Measurements from ENCODE around the gene EMID1. TPM values are rescaled to one million over a fixed set of nuclear protein-coding genes. Genes with fewer than 3 reads are reported as not detected.

Gene EMID1
- total RNA-seq, 4 donors from 2014 or later = 0.68 to 53.9 (median 1.9) TPM; not detected in 1

DNA sequence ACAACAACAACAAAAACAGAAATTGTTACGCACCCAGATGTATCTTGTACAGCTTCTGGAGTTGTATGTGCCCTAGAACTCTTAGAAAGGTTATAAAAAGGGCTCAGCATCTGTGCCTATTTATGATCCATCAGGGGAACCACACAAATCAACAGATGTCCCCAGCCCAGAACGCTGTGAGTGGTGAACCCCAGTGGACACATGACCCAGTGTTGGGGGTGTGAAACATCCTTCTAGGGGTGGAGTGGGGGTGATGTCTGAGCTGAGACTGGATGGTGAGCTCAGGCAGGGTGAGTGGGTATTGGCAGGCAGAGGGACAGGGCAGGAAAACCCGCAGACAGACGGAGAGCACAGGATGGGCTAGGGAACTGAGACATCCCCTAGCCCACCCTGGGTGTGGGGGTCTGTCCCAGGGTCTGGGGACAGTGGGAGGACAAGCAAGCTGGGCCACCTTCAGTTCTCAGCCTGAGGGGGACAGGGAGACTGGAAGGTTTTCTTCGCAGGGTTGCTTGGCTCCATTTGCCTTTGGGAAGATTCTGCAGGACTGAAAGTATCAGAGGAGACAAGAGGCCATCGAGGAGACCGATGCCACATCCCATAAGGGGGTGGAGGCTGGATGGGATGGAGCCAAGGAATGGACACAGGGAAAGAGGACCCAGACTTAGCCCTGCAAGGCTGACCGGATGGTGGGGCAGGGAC, 5.8 kb upstream of the EMID1 start:
- WGBS, 2 donors (ENCODE audit: low coverage in 1 of 2) = 60 to 80% methylated on average over 2 to 8 of the region's 8 CpGs
- intact Hi-C loops (cut with DNase I; ENCODE audit: low total_unique reads) (no loop called here), in situ Hi-C loops (cut with MboI; ENCODE audit: low pct_ligation_motif_present in 1 of 4, low pct_unique_long_range_greater_than_20kb in 1 of 4, low sequenced_read_pairs in 3 of 4) (no loop called here)
- H3K4me3 ChIP-seq = no peak overlapping the region
- H3K4me1 ChIP-seq = peaks cover 0 to 14% (median 5%) of the 10 kb centered on the region in 4 donors
- no peak overlapping the region for H3K27ac ChIP-seq
- TF ChIP-seq, protein P1, sequence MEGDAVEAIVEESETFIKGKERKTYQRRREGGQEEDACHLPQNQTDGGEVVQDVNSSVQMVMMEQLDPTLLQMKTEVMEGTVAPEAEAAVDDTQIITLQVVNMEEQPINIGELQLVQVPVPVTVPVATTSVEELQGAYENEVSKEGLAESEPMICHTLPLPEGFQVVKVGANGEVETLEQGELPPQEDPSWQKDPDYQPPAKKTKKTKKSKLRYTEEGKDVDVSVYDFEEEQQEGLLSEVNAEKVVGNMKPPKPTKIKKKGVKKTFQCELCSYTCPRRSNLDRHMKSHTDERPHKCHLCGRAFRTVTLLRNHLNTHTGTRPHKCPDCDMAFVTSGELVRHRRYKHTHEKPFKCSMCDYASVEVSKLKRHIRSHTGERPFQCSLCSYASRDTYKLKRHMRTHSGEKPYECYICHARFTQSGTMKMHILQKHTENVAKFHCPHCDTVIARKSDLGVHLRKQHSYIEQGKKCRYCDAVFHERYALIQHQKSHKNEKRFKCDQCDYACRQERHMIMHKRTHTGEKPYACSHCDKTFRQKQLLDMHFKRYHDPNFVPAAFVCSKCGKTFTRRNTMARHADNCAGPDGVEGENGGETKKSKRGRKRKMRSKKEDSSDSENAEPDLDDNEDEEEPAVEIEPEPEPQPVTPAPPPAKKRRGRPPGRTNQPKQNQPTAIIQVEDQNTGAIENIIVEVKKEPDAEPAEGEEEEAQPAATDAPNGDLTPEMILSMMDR (IDR thresholded peaks at IDR 0.05) = no peak
- TF ChIP-seq EP300 (IDR thresholded peaks at IDR 0.05; ENCODE audit: low read depth) (no peak), POLR2AphosphoS5 (IDR thresholded peaks at IDR 0.05) (no peak), POLR2A (IDR thresholded peaks at IDR 0.05) (no peak)
- DNase-seq = no peak
- no peaks in the 10 kb centered on the region for H3K36me3 ChIP-seq
- H3K27me3 ChIP-seq = peaks cover under 1% of the 10 kb centered on the region
- no peaks in the 10 kb centered on the region for H3K9me3 ChIP-seq

DNA sequence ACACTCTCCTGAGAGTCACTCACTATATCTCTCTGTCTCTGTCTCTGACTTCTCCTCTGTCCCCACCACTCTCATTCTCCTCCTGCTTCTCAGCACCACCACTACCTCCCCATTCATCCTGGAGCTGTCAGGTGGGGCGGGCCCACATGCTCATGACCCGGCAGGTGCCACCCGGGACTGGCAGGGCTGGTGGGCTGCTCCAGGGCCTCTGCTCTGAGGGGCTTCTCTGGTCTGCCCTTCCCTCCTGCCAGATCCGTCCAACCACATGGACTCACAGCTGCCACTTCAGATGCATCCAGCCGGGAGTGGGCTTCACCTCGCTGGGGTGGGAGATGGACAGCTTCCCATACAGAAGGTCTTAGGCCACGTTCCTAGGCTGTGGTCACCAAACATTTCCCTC, 4.8 kb upstream of the EMID1 start:
- TF ChIP-seq, protein P1 (IDR thresholded peaks at IDR 0.05) = no peak
- TF ChIP-seq POLR2A (IDR thresholded peaks at IDR 0.05) (no peak), POLR2AphosphoS5 (IDR thresholded peaks at IDR 0.05) (no peak), EP300 (IDR thresholded peaks at IDR 0.05; ENCODE audit: low read depth) (no peak)
- WGBS, 2 donors (ENCODE audit: low coverage in 1 of 2) = 95% methylated on average over 7 of the region's 7 CpGs; no CpG with 5 or more reads in 1 of the 2 donors
- in situ Hi-C loops (cut with MboI; ENCODE audit: low pct_ligation_motif_present in 1 of 4, low pct_unique_long_range_greater_than_20kb in 1 of 4, low sequenced_read_pairs in 3 of 4) (no loop called here), intact Hi-C loops (cut with DNase I; ENCODE audit: low total_unique reads) (no loop called here)
- Histone ChIP-seq H3K27ac (no peak overlapping the region), H3K9me3 (no peaks in the 10 kb centered on the region), H3K4me3 (no peak overlapping the region), H3K27me3 (peaks cover 7% of the 10 kb centered on the region), H3K36me3 (no peaks in the 10 kb centered on the region), H3K4me1 (peaks cover 0 to 14% (median 7%) of the 10 kb centered on the region in 4 donors)
- DNase-seq = no peak

DNA sequence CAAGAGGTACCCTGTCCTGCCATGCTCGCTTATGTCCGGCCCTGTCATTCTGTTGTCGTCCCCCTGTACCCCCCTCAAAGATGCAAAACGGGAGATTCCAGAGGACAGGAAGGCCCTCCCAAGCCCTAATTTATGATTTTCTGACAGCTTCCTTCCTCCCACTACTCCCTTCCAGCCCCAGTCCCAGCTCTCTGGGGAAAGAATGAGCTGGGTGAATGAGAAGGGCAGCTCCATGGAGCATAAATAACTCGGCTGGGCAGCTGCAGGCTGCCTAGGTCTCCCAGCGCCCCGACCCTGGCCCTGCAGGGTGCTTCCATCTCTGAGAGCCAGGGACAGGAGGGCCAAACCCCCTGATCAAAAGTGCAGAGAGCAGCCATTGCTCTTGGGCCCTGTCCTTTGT, 3.9 kb upstream of the EMID1 start:
- in situ Hi-C loops (cut with MboI; ENCODE audit: low pct_ligation_motif_present in 1 of 4, low pct_unique_long_range_greater_than_20kb in 1 of 4, low sequenced_read_pairs in 3 of 4) (no loop called here), intact Hi-C loops (cut with DNase I; ENCODE audit: low total_unique reads) (no loop called here)
- Histone ChIP-seq H3K9me3 (no peaks in the 10 kb centered on the region), H3K36me3 (no peaks in the 10 kb centered on the region), H3K27me3 (peaks cover 16% of the 10 kb centered on the region), H3K27ac (peak overlapping the region in 2 of 4 donors; percentile 48 to 56), H3K4me3 (no peak overlapping the region), H3K4me1 (peaks cover 0 to 21% (median 12%) of the 10 kb centered on the region in 4 donors)
- no peak for TF ChIP-seq POLR2A (IDR thresholded peaks at IDR 0.05)
- TF ChIP-seq, protein P1 (IDR thresholded peaks at IDR 0.05) = no peak
- no peak for TF ChIP-seq POLR2AphosphoS5 (IDR thresholded peaks at IDR 0.05)
- no peak for TF ChIP-seq EP300 (IDR thresholded peaks at IDR 0.05; ENCODE audit: low read depth)
- no peak for DNase-seq
- 77% methylated on average over 7 of the region's 7 CpGs; no CpG with 5 or more reads in 1 of the 2 donors for WGBS, 2 donors (ENCODE audit: low coverage in 1 of 2)

DNA sequence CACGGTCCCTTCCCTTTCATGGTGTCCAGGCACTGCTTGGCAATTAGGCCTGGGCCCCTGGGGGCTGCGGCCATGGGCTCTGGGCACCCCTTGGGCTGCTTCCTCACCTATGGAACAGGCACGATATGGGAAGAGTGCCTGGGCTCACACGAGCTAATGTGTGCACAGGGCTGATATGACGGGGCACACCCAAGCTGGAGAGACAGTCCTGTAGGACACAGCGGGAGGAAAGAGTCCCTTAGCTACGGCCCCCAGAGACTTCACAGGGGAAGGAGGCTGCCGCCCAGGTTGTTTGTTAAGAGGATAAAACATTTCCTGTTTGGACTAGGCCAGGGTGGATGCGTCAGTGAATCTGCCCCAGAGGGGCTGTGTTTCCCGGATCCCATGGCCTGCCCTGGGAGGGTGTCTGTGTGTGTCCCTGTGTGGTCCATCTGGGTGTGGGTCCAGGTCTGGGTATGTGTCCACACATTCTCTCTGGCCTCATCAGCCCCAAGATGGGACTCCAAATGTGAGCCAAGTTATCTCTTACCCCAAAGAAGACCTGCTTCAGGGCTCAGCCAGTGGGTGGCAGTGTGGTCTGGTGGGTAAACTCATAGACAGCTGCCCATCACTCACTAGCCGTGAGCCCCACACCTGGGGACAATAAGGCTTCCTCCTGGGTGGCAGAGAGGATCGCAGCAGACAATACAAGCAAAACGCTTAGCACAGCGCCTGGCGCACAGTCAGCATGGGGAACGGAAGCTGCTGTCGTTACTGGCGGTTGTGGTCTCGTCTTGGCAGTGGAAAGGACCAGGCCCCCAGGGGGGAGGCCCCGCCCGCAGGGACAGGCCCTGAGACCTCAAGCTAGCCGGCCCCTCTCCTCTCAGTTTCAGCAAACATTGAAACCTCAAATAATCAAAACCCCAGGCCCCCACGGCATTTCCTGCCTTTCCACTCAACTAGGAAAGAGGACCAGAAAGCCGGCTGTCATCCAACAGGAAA, 3.2 kb upstream of the EMID1 start:
- Histone ChIP-seq H3K9me3 (no peaks in the 10 kb centered on the region), H3K27ac (peak overlapping the region; percentile 4 to 56 (median 48)), H3K27me3 (peaks cover 23% of the 10 kb centered on the region), H3K4me1 (peaks cover 0 to 21% (median 12%) of the 10 kb centered on the region in 4 donors), H3K4me3 (no peak overlapping the region), H3K36me3 (no peaks in the 10 kb centered on the region)
- in situ Hi-C loops (cut with MboI; ENCODE audit: low pct_ligation_motif_present in 1 of 4, low pct_unique_long_range_greater_than_20kb in 1 of 4, low sequenced_read_pairs in 3 of 4) (no loop called here), intact Hi-C loops (cut with DNase I; ENCODE audit: low total_unique reads) (no loop called here)
- peak; percentile 59 for DNase-seq
- TF ChIP-seq, protein P1 (IDR thresholded peaks at IDR 0.05) = peak in 1 of 5 experiments; percentile 11
- TF ChIP-seq POLR2AphosphoS5 (IDR thresholded peaks at IDR 0.05) = no peak
- TF ChIP-seq EP300 (IDR thresholded peaks at IDR 0.05; ENCODE audit: low read depth) = no peak
- no peak for TF ChIP-seq POLR2A (IDR thresholded peaks at IDR 0.05)
- 49 to 60% methylated on average over 2 to 22 of the region's 24 CpGs for WGBS, 2 donors (ENCODE audit: low coverage in 1 of 2)
